ENCODE results near the gene CHRNB4.

The CHRNB4 gene

GRCh38 chr15:78640527-78641101, 396 bp downstream of the CHRNB4 start:
- no peak for DNase-seq (ENCODE audit: low read depth)
- no peak overlapping the region for H3K4me3 ChIP-seq (ENCODE audit: low read depth, low read length)
- TF ChIP-seq, protein P1, sequence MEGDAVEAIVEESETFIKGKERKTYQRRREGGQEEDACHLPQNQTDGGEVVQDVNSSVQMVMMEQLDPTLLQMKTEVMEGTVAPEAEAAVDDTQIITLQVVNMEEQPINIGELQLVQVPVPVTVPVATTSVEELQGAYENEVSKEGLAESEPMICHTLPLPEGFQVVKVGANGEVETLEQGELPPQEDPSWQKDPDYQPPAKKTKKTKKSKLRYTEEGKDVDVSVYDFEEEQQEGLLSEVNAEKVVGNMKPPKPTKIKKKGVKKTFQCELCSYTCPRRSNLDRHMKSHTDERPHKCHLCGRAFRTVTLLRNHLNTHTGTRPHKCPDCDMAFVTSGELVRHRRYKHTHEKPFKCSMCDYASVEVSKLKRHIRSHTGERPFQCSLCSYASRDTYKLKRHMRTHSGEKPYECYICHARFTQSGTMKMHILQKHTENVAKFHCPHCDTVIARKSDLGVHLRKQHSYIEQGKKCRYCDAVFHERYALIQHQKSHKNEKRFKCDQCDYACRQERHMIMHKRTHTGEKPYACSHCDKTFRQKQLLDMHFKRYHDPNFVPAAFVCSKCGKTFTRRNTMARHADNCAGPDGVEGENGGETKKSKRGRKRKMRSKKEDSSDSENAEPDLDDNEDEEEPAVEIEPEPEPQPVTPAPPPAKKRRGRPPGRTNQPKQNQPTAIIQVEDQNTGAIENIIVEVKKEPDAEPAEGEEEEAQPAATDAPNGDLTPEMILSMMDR (IDR thresholded peaks at IDR 0.05; ENCODE audit: low read depth, low read length) = no peak
- TF ChIP-seq MYC (IDR thresholded peaks at IDR 0.05; ENCODE audit: low read depth, low read length) (no peak), POLR2A (IDR thresholded peaks at IDR 0.05; ENCODE audit: extremely low read depth, insufficient read length) (no peak), MAX (IDR thresholded peaks at IDR 0.05; ENCODE audit: low read depth, low read length) (no peak)

GRCh38 chr15:78638658-78639314, 2.2 kb downstream of the CHRNB4 start:
- TF ChIP-seq MAX (IDR thresholded peaks at IDR 0.05; ENCODE audit: low read depth, low read length) (no peak), MYC (IDR thresholded peaks at IDR 0.05; ENCODE audit: low read depth, low read length) (no peak), POLR2A (IDR thresholded peaks at IDR 0.05; ENCODE audit: extremely low read depth, insufficient read length) (no peak)
- TF ChIP-seq, protein P1 (IDR thresholded peaks at IDR 0.05; ENCODE audit: low read depth, low read length) = peak; percentile 66
- H3K4me3 ChIP-seq (ENCODE audit: low read depth, low read length) = no peak overlapping the region
- peak; percentile 73 for DNase-seq (ENCODE audit: low read depth)

- no peak for DNase-seq (ENCODE audit: low read depth)
- no peak for TF ChIP-seq MYC (IDR thresholded peaks at IDR 0.05; ENCODE audit: low read depth, low read length)
- TF ChIP-seq POLR2A (IDR thresholded peaks at IDR 0.05; ENCODE audit: extremely low read depth, insufficient read length) = no peak
- TF ChIP-seq, protein P1 (IDR thresholded peaks at IDR 0.05; ENCODE audit: low read depth, low read length) = no peak
- no peak for TF ChIP-seq MAX (IDR thresholded peaks at IDR 0.05; ENCODE audit: low read depth, low read length)
- H3K4me3 ChIP-seq (ENCODE audit: low read depth, low read length) = no peak overlapping the region
These were observed 3.1 kb downstream of the CHRNB4 start for GRCh38 chr15:78637776-78638435.

GRCh38 chr15:78636378-78636859, 4.6 kb downstream of the CHRNB4 start:
- H3K4me3 ChIP-seq (ENCODE audit: low read depth, low read length) = no peak overlapping the region
- TF ChIP-seq POLR2A (IDR thresholded peaks at IDR 0.05; ENCODE audit: extremely low read depth, insufficient read length) (no peak), MYC (IDR thresholded peaks at IDR 0.05; ENCODE audit: low read depth, low read length) (no peak), MAX (IDR thresholded peaks at IDR 0.05; ENCODE audit: low read depth, low read length) (no peak)
- TF ChIP-seq, protein P1 (IDR thresholded peaks at IDR 0.05; ENCODE audit: low read depth, low read length) = no peak
- DNase-seq (ENCODE audit: low read depth) = no peak

- no peak overlapping the region for H3K4me3 ChIP-seq (ENCODE audit: low read depth, low read length)
- no peak for DNase-seq (ENCODE audit: low read depth)
- TF ChIP-seq, protein P1 (IDR thresholded peaks at IDR 0.05; ENCODE audit: low read depth, low read length) = no peak
- TF ChIP-seq POLR2A (IDR thresholded peaks at IDR 0.05; ENCODE audit: extremely low read depth, insufficient read length) (no peak), MAX (IDR thresholded peaks at IDR 0.05; ENCODE audit: low read depth, low read length) (no peak), MYC (IDR thresholded peaks at IDR 0.05; ENCODE audit: low read depth, low read length) (no peak)
These were observed 5.7 kb downstream of the CHRNB4 start for GRCh38 chr15:78635346-78635745.
